HG03039 (cell line): ENCODE results near the gene GRK2.

Source experiments
- ATAC-seq: cut with Tn5 transposase; IDR thresholded peaks from one replicate; pipeline ENCODE4 v1.9.1; 2021; ENCODE audit warnings: mild to moderate bottlenecking, moderate library complexity; ENCODE audit not compliant: unreplicated experiment

Gene GRK2

GRCh38 chr11:67293090-67293489 is 26.8 kb downstream of the GRK2 start:
- ATAC-seq, result no peak

DNA sequence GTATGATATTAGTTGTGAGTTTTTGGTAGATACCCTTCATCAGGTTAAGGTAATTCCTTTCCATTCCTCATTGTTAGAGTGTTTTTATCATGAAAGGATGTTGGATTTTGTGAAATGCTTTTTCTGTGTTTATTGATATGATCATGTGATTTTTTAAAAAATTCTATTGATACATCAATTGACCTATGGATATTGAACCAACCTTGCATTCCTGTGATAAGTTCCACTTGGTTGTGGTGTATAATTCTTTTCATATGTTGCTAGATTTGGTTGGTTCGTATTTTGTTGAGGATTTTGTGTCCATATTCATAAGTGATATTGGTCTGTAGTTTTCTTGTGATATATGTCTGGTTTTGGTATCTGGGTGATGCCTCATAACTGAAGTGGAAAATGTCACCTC is 29.6 kb downstream of the GRK2 start:
- no peak for ATAC-seq

- ATAC-seq, result no peak
Measured at GRCh38 chr11:67298786-67299185, 32.5 kb downstream of the GRK2 start.

DNA sequence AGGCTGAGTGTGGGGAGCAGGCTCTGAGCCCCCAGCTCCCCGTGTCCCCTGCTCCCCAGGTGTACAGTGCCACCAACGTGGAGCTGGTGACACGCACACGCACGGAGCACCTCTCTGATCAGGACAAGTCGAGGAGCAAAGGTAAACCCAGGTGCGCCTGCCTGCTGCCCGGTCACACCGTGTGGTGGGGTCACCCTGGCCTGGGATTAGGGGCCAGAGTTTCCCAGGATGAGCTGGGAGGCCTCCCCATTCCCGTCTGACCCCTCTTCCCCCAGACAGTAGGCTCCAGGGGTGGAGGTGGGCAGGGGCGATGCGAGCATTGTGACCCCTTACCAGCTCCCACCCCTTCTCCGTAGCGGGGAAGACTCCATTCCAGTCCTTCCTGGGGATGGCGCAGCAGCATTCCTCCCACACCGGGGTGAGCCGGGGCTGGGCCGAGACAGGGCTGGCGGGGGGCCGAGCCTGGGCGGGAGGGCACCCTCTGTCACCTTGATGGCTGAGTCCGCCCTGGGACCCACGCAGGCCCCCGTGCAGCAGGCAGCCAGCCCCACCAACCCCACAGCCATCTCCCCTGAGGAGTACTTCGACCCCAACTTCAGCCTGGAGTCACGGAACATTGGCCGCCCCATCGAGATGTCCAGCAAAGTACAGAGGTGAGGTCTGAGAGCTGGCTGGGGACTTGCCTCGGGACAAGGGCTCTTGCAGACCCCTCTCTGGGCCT is 33.4 kb downstream of the GRK2 start:
- ATAC-seq, result no peak

GRCh38 chr11:67300256-67300755 is 34.0 kb downstream of the GRK2 start:
- ATAC-seq, result no peak

DNA sequence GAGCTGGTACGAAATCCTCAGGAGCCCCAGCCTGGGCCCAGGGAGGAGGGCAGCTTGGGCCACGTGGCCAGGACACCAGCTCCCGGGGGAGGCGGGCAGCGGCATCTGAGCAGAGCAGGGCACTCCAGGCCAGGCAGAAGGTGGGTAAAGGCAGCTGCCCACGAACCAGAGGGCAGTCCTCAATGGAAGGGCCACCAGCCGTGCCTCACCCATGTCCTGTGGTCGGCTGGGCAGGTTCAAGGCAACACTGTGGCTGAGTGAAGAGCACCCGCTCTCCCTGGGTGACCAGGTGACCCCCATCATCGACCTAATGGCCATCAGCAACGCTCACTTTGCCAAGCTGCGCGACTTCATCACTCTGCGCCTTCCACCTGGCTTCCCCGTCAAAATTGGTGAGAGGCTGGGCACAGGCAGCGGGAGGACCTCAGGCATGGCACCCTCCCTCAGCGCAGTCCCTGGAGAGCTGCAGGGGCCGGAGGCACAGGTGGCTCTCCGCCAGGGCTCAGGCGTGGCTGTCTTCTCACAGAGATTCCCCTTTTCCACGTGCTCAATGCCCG is 34.6 kb downstream of the GRK2 start:
- ATAC-seq, result no peak

DNA sequence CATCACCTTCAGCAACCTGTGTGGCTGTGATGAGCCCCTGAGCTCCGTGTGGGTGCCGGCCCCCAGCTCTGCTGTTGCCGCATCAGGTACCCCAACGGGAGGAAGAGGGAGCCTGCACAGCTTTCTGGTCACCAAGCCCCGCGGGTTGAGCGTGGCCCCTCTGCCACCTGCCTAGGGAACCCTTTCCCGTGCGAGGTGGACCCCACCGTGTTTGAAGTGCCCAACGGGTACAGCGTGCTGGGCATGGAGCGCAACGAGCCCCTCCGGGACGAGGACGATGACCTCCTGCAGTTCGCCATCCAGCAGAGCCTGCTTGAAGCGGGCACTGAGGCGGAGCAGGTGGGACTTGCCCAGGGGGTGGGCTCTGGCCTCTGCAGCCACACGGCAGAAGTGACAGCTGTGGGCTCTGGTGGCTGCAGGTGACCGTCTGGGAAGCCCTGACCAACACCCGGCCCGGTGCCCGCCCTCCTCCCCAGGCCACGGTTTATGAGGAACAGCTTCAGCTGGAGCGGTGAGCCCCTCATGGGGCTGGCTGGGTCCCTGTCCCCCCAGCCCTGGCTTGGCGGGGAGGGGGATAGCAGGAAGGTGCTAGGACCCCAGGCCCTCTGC is 35.1 kb downstream of the GRK2 start:
- no peak for ATAC-seq

DNA sequence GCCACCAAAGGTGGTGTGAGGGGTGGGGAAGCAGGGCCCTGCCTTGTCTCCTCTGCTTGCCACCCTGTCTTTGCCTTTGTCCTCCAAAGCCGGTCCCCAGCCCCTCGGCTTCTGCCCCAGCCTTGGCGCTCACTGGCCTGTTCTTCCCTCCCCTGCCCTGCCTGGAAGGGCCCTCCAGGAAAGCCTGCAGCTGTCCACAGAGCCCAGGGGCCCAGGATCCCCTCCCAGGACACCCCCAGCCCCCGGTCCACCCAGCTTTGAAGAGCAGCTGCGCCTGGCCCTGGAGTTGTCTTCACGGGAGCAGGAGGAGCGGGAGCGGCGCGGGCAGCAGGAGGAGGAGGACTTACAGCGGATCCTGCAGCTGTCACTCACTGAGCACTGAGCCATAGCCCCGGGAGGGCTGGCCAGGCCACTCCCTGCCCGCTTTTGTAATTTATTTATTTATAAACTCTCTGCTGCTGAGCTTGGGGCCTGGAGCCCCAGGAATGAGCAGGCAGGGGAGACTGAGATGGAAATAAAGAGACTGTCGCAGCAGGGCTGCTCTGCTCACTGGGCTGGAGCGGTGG is 35.8 kb downstream of the GRK2 start:
- ATAC-seq, result no peak

GRCh38 chr11:67302571-67303131 is 36.4 kb downstream of the GRK2 start:
- ATAC-seq, result no peak

- no peak for ATAC-seq
Measured at GRCh38 chr11:67303132-67303834, 37.0 kb downstream of the GRK2 start, which contains the start of gene SSH3. SSH3 (plus strand) TSS chr11:67303530; CDS start chr11:67303626, 96 bp downstream.

DNA sequence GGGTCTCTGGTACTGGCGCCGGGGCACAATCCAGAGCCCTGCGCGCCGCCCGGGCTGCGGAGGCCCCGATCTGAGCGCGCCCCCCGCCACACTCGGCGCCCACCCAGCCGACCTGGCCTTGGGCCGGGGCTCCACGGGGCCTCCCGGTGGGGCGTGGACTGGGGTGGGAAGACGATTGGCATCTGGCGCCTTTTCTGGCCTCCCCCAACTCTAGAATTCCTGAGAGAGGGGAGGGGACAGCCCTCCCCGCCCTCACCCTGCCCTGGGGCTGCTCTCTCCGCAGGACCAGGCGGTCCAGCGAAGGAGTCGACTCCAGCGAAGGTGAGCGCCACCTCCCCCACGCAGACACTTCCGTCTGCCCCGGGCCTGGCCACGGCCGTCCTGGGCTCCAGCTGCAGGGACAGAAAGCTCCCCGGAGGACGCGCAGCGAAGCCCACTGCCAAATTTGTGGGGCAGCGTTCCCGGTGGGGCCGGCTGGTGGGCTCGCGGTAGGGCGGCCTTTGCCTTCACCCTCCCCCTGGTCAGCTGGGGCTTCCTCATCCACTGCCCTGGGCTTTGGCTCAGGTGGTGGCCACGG is 37.6 kb downstream of the GRK2 start:
- no peak for ATAC-seq

GRCh38 chr11:67304511-67305113 is 38.3 kb downstream of the GRK2 start:
- ATAC-seq, result no peak

DNA sequence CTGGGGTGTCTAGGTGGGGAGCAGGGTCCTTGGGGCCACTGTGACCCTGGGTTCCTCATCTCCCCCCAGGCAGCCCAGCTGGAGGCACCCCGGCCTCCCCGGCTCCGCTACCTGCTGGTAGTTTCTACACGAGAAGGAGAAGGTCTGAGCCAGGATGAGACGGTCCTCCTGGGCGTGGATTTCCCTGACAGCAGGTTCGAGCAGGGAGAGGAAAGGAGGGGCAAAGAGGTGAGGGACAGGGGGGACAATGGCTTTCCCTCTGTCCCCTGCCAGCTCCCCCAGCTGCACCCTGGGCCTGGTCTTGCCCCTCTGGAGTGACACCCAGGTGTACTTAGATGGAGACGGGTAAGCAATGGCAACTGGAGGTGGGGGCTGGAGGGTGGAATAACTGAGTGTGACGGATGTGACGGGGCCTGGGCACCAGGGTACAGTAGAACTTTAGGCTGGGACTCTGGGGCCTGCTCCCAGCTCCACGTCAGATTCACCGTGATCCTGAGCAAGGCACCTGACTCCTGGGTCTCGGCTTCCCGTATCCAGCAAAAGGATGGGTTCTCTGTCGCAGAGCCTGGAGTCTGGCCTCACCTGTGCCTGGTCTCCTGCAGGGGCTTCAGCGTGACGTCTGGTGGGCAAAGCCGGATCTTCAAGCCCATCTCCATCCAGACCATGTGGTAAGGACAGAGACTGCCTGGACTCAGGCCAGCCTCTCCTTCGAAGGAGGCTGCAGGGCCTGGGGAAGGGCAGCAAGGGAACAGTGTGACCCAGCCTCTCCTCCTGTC is 40.7 kb downstream of the GRK2 start:
- no peak for ATAC-seq

DNA sequence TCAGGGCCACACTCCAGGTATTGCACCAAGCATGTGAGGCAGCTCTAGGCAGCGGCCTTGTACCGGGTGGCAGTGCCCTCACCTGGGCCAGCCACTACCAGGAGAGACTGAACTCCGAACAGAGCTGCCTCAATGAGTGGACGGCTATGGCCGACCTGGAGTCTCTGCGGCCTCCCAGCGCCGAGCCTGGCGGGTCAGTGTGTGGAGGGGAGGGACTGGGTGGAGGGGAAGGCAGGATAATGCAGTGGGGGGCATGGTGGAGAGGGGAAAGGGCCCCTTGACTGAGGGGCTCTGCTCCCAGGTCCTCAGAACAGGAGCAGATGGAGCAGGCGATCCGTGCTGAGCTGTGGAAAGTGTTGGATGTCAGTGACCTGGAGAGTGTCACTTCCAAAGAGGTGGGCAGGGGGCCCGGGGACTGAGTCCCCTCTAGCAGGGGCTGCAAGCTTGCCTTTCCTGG is 41.3 kb downstream of the GRK2 start:
- ATAC-seq, result no peak

DNA sequence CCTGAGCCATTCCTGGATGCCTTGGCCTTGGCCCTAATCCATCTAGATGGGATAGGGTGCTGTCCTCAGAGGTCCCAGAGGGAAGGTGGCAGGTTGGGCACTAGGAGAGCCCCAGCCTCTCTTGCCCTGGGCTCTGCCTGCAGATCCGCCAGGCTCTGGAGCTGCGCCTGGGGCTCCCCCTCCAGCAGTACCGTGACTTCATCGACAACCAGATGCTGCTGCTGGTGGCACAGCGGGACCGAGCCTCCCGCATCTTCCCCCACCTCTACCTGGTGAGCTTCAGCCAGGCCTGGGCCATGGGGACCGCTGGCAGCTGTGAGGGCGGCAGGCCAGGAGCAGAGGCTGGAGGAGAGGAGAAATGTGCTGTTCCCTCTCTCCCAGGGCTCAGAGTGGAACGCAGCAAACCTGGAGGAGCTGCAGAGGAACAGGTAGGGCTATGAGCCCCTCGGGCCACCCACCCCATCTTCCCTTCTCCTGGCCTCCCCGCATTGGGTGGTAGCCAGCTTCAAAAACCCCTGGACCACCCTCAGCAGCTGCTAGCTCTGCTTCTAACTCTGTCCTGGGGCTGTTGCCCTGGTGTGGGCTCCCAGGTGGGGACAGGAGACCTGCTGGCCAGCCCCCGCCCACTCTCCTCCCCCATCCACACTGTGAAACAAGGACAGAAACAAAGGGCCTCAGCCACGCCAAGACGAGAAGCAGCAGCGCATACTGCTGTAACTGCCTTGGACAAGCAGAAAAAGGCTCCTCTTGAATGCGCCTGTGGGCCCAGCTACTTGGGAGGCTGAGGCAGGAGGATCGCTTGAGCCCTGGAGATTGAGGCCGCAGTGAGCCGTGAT is 42.0 kb downstream of the GRK2 start:
- no peak for ATAC-seq

DNA sequence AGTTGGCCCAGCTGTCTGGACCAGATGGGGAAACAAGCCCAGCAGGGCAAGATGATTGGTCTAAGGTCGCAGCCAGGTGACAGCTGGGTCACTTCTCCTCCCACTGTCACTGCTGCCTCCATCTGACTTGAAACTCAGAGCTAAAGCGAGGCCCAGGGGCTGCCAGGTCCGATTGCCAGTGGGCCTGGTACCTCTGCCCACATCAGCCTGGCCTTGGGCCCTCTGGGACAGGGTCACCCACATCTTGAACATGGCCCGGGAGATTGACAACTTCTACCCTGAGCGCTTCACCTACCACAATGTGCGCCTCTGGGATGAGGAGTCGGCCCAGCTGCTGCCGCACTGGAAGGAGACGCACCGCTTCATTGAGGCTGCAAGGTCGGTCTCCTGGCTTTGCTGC is 42.9 kb downstream of the GRK2 start:
- ATAC-seq, result no peak

DNA sequence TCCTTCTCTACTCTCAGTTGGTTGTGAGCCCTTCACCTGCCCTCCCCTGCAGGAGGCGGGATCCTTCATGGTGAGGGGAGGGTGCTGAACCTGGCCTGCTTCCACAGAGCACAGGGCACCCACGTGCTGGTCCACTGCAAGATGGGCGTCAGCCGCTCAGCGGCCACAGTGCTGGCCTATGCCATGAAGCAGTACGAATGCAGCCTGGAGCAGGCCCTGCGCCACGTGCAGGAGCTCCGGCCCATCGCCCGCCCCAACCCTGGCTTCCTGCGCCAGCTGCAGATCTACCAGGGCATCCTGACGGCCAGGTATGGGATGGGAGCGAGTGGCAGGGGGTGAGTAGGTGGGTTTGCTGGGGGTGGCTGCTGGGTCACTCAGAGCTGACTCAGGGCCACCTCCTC is 43.4 kb downstream of the GRK2 start:
- no peak for ATAC-seq

DNA sequence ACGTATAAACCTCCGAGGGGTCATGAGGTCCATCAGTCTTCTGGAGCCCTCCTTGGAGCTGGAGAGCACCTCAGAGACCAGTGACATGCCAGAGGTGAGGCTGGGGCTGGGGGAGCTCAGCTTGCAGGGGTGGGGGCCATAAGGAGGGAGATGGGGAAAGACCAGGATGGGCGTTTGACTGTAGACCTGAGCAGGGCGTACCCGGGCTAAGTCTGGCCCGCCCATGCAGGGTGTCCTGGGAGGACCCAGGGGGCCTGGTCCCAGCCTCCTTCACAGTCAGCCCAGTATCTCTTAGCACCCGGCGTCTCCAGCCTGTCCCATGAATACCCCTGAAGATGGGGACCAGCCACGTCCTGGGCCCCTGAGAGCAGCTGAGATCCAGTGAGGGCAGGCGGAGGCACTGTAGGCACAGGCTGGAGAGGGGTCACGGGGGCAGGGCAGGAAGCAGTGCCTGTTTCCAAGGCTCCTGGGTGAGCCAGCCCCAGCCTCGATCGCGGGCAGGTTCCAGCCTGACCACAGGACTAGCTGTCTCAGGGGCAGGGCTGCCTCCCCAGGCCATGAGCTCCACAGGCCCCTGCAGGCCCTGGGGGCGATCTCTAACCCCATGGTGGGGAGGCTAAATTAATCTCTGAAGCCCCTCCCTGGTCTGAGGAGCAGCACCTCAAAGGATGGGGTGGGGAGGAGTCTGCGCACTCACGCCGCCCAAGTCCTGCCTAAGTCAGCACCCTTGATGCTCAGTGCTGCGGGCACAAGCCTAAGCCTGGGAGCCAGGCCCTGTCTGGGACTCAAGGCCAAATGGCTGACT is 44.2 kb downstream of the GRK2 start:
- ATAC-seq, result no peak
